ENCODE results near the gene CSNK1G3.
"Not testable (repeated sequence)": the region's sequence is repeated elsewhere in the genome, so short reads cannot be mapped to it uniquely, and the experiment has no call there.

Gene CSNK1G3

DNA sequence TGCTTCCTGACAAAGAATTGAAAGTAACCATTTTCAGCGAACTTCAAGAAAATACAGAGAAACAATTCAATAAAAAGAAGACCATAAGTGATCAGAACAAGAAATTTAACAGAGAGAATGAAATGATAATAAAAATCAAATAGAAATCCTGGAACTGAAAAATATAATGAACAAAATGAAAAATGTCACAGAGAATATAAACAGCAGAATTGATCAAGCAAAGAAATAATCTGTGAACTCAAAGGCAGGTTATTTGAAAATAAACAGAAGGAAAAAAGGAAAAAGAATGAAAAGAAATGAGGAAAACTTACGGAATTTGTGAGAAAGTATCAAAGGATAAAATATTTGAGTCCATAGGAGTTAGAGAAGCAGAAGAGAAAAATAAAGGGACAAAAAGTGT, 114.1 kb downstream of the CSNK1G3 start:
- Histone ChIP-seq H3K9me3 (ENCODE audit: low read length) (peaks cover 12% of the 10 kb centered on the region; the same call in 1 of the 2 replicates), H3F3A (ENCODE audit: insufficient read depth, low read length) (no peaks in the 10 kb centered on the region), H4K20me1 (ENCODE audit: insufficient read depth, low read length) (no peaks in the 10 kb centered on the region), H3K9me2 (ENCODE audit: low read depth, low read length) (no peaks in the 10 kb centered on the region), H3K27me3 (ENCODE audit: insufficient read depth, low read length) (no peaks in the 10 kb centered on the region), H2AFZ (ENCODE audit: low read length) (no peak overlapping the region), H3K79me2 (ENCODE audit: insufficient read depth, low read length) (no peaks in the 10 kb centered on the region), H3K9ac (ENCODE audit: low read length) (no peak overlapping the region), H3K4me2 (ENCODE audit: low read length) (no peak overlapping the region), H3K36me3 (ENCODE audit: insufficient read depth, low read length) (no peaks in the 10 kb centered on the region), H3K4me1 (ENCODE audit: insufficient read depth, low read length, severe bottlenecking) (no peaks in the 10 kb centered on the region), H3K27ac (ENCODE audit: low read depth, low read length, poor library complexity, severe bottlenecking) (no peak overlapping the region), H3K4me3 (ENCODE audit: low read depth, low read length, poor library complexity, severe bottlenecking) (no peak overlapping the region)
- TF ChIP-seq CTCF (IDR thresholded peaks at IDR 0.05; ENCODE audit: low read length) (no peak), EZH2 (IDR thresholded peaks at IDR 0.05; ENCODE audit: borderline replicate concordance, low read length) (no peak)

GRCh38 chr5:123628860-123629544, 117.0 kb downstream of the CSNK1G3 start:
- H4K20me1 ChIP-seq (ENCODE audit: insufficient read depth, low read length) = no peaks in the 10 kb centered on the region
- no peaks in the 10 kb centered on the region for H3K9me2 ChIP-seq (ENCODE audit: low read depth, low read length)
- H3K4me3 ChIP-seq (ENCODE audit: low read depth, low read length, poor library complexity, severe bottlenecking) = no peak overlapping the region
- no peaks in the 10 kb centered on the region for H3F3A ChIP-seq (ENCODE audit: insufficient read depth, low read length)
- H3K79me2 ChIP-seq (ENCODE audit: insufficient read depth, low read length) = no peaks in the 10 kb centered on the region
- H3K4me2 ChIP-seq (ENCODE audit: low read length) = no peak overlapping the region
- TF ChIP-seq CTCF (IDR thresholded peaks at IDR 0.05; ENCODE audit: low read length) (no peak), EZH2 (IDR thresholded peaks at IDR 0.05; ENCODE audit: borderline replicate concordance, low read length) (no peak)
- no peak overlapping the region for H3K27ac ChIP-seq (ENCODE audit: low read depth, low read length, poor library complexity, severe bottlenecking)
- no peaks in the 10 kb centered on the region; the same call in 1 of the 2 replicates for H3K27me3 ChIP-seq (ENCODE audit: insufficient read depth, low read length)
- no peak overlapping the region for H2AFZ ChIP-seq (ENCODE audit: low read length)
- H3K4me1 ChIP-seq (ENCODE audit: insufficient read depth, low read length, severe bottlenecking) = no peaks in the 10 kb centered on the region
- H3K9me3 ChIP-seq (ENCODE audit: low read length) = peaks cover 12% of the 10 kb centered on the region; the same call in 1 of the 2 replicates
- H3K36me3 ChIP-seq (ENCODE audit: insufficient read depth, low read length) = no peaks in the 10 kb centered on the region
- no peak overlapping the region for H3K9ac ChIP-seq (ENCODE audit: low read length)

GRCh38 chr5:123636006-123636405, 124.0 kb downstream of the CSNK1G3 start:
- no peak overlapping the region for H3K27ac ChIP-seq (ENCODE audit: low read depth, low read length, poor library complexity, severe bottlenecking)
- no peaks in the 10 kb centered on the region; the same call in 1 of the 2 replicates for H3K27me3 ChIP-seq (ENCODE audit: insufficient read depth, low read length)
- no peak overlapping the region for H3K4me2 ChIP-seq (ENCODE audit: low read length)

DNA sequence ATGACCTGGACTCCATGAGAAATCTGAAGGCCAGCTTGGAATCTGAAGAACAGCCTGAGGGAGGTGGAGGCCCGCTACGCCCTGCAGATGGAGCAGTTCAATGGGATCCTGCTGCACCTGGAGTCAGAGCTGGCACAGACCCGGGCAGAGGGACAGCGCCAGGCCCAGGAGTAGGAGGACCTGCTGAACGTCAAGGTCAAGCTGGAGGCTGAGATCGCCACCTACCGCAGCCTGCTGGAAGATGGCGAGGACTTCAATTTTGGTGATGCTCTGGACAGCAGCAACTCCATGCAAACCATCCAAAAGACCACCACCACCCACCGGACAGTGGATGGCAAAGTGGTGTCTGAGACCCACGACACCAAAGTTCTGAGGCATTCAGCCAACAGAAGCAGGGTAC, 125.1 kb downstream of the CSNK1G3 start:
- not testable (repeated sequence) for H3K79me2 ChIP-seq (ENCODE audit: insufficient read depth, low read length); H3K9me3 ChIP-seq (ENCODE audit: low read length); H3K4me1 ChIP-seq (ENCODE audit: insufficient read depth, low read length, severe bottlenecking); H2AFZ ChIP-seq (ENCODE audit: low read length); H3K27ac ChIP-seq (ENCODE audit: low read depth, low read length, poor library complexity, severe bottlenecking); H3K36me3 ChIP-seq (ENCODE audit: insufficient read depth, low read length); H3F3A ChIP-seq (ENCODE audit: insufficient read depth, low read length); H3K9ac ChIP-seq (ENCODE audit: low read length); H3K27me3 ChIP-seq (ENCODE audit: insufficient read depth, low read length); H3K4me2 ChIP-seq (ENCODE audit: low read length); H3K9me2 ChIP-seq (ENCODE audit: low read depth, low read length); H4K20me1 ChIP-seq (ENCODE audit: insufficient read depth, low read length); H3K4me3 ChIP-seq (ENCODE audit: low read depth, low read length, poor library complexity, severe bottlenecking)

More at GRCh38 chr5:123636006-123636405, 124.0 kb downstream of the CSNK1G3 start:
- Histone ChIP-seq H3K79me2 (ENCODE audit: insufficient read depth, low read length) (no peaks in the 10 kb centered on the region), H3K9ac (ENCODE audit: low read length) (no peak overlapping the region), H3K36me3 (ENCODE audit: insufficient read depth, low read length) (no peaks in the 10 kb centered on the region), H3K9me2 (ENCODE audit: low read depth, low read length) (no peaks in the 10 kb centered on the region), H4K20me1 (ENCODE audit: insufficient read depth, low read length) (no peaks in the 10 kb centered on the region), H3F3A (ENCODE audit: insufficient read depth, low read length) (no peaks in the 10 kb centered on the region), H3K4me3 (ENCODE audit: low read depth, low read length, poor library complexity, severe bottlenecking) (no peak overlapping the region), H3K9me3 (ENCODE audit: low read length) (no peaks in the 10 kb centered on the region), H3K4me1 (ENCODE audit: insufficient read depth, low read length, severe bottlenecking) (no peaks in the 10 kb centered on the region), H2AFZ (ENCODE audit: low read length) (no peak overlapping the region)
- no peak for TF ChIP-seq CTCF (IDR thresholded peaks at IDR 0.05; ENCODE audit: low read length)
- no peak for TF ChIP-seq EZH2 (IDR thresholded peaks at IDR 0.05; ENCODE audit: borderline replicate concordance, low read length)
